Colonic mucosa (tissue), 4 donors: ENCODE data around the gene BANP. TPM values are rescaled to one million over a fixed set of nuclear protein-coding genes. Genes with fewer than 3 reads are reported as not detected.
"Not testable (repeated sequence)": the region's sequence is repeated elsewhere in the genome, so short reads cannot be mapped to it uniquely, and the experiment has no call there.

Experiments used
- DNase-seq: peaks from one replicate; pipeline ENCODE4 v3.0.0-alpha.2; 2020
- H3K27ac ChIP-seq: fragments of 200-600 bp; one replicate; pipeline ENCODE4 v1.8.0; 2021
- H3K27me3 ChIP-seq: fragments of 200-600 bp; one replicate; pipeline ENCODE4 v1.8.0; 2021
- H3K36me3 ChIP-seq: fragments of 200-600 bp; one replicate; pipeline ENCODE4 v1.8.0; 2021
- H3K4me1 ChIP-seq: fragments of 200-600 bp; one replicate; pipeline ENCODE4 v1.8.0; 2021; ENCODE audit warnings: mild to moderate bottlenecking
- H3K4me3 ChIP-seq: fragments of 200-600 bp; one replicate; pipeline ENCODE4 v1.8.0; 2021
- H3K9ac ChIP-seq, 2 donors: one replicate each; pipeline ENCODE4 v1.7.0; 2013; ENCODE audit warnings: control low read depth in 2 of 2, low read depth in 2 of 2, low read length in 2 of 2
- H3K9me3 ChIP-seq: fragments of 200-600 bp; one replicate; pipeline ENCODE4 v1.8.0; 2021
- intact Hi-C: fragments of 100-400 bp; cut with DNase I; formaldehyde crosslinking; loops from one replicate; pipeline ENCODE4 v1.14.1; 2022
- total RNA-seq, 2 donors: library from RNA; stranded (reverse); fragmentation: NEBNext Ultra II Directional in 1 of 2; extraction: Animal tissue kit (Norgen Biotek cat#: 25700) in 1 of 2; gene quantifications; one replicate each; pipeline ENCODE4 v1.2.1, GENCODE V29; 2021
- TF ChIP-seq, protein P1 (sequence below): fragments of 200-600 bp; IDR thresholded peaks from one replicate; pipeline ENCODE4 v1.8.0; 2022; ENCODE audit warnings: antibody characterized with exemption, mild to moderate bottlenecking
- donor health status: healthy.
- donor health status: DM: no; HTN: no; CAD: no.
- donor health status: DM: no; HTN: no; CAD: no.

Gene BANP
- total RNA-seq, 2 donors from 2014 or later = 18.6 to 29.7 TPM

DNA sequence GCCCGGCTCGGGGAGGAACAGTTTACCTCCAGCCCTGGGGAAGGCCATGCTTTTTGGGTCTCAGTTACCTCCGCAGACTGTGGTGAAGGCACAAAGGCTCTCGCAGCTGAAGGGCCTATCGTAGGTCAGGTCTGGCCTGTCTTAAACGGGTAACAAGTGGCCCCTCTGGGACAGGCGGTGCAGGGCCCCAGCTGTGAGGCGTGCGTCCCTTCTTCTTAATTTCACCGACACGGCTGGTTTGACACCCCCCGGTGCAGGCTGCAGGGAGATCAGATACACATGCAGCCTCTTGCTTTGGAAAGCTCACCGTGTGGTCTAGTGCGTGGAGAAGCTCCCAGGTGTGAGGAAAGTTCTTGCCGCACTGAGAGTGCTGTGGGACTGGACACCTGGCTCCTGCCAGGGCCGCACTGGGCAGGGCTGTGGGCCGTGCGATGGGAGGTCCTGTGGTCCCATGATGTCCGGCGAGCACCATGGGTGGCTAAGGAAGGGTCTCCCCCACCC, 162.4 kb downstream of the BANP start:
- H3K4me1 ChIP-seq = no peaks in the 10 kb centered on the region
- no peak for DNase-seq
- no peak overlapping the region for H3K27ac ChIP-seq
- H3K9me3 ChIP-seq = no peaks in the 10 kb centered on the region
- no peaks in the 10 kb centered on the region for H3K27me3 ChIP-seq
- no peak overlapping the region for H3K9ac ChIP-seq
- H3K36me3 ChIP-seq = no peaks in the 10 kb centered on the region
- TF ChIP-seq, protein P1, sequence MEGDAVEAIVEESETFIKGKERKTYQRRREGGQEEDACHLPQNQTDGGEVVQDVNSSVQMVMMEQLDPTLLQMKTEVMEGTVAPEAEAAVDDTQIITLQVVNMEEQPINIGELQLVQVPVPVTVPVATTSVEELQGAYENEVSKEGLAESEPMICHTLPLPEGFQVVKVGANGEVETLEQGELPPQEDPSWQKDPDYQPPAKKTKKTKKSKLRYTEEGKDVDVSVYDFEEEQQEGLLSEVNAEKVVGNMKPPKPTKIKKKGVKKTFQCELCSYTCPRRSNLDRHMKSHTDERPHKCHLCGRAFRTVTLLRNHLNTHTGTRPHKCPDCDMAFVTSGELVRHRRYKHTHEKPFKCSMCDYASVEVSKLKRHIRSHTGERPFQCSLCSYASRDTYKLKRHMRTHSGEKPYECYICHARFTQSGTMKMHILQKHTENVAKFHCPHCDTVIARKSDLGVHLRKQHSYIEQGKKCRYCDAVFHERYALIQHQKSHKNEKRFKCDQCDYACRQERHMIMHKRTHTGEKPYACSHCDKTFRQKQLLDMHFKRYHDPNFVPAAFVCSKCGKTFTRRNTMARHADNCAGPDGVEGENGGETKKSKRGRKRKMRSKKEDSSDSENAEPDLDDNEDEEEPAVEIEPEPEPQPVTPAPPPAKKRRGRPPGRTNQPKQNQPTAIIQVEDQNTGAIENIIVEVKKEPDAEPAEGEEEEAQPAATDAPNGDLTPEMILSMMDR = no peak
- no peak overlapping the region for H3K4me3 ChIP-seq
- intact Hi-C loops = no loop called here

DNA sequence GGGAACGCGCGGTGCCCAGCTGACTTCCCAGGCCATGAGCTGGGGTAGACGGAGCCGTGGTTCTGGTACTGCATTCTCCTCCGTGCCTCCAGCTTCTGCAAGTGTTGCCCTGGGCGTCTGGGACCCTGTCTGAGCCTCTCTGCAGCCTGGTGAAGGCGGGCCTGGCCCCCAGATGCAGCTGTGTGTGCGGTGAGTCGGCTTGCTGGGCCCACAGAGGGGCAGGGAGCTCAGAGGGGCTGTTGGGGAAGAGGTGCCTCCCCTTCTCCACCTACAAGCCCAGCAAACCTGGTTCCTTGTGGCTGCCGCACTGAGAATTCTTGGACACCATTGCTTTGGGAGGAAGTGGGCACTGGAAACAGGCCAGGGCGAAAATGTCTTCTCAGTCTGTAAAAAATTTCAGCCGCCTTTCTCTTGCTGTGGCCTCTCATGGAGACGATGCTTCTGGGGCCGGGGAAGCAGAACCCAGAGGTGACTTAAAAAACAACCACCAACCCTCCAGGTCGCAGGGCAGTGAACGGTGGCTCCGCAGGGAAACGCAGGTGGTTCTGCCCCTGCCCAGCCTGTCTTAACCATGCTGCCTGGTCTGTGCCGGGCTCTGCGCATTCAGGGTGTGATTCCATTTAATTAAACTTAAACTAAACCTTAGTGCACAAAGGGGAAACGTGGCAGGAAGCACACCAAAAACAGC, 163.5 kb downstream of the BANP start:
- intact Hi-C loops, H3K4me3 ChIP-seq, H3K27ac ChIP-seq, H3K9ac ChIP-seq, H3K9me3 ChIP-seq, H3K36me3 ChIP-seq, H3K4me1 ChIP-seq, DNase-seq, H3K27me3 ChIP-seq: not testable (repeated sequence)

- DNase-seq = no peak
- no peak overlapping the region for H3K27ac ChIP-seq
- H3K9ac ChIP-seq = no peak overlapping the region
- H3K27me3 ChIP-seq = no peaks in the 10 kb centered on the region
- TF ChIP-seq, protein P1 = no peak
- H3K4me3 ChIP-seq = no peak overlapping the region
- intact Hi-C loops = no loop called here
- H3K36me3 ChIP-seq = no peaks in the 10 kb centered on the region
- no peaks in the 10 kb centered on the region for H3K4me1 ChIP-seq
- no peaks in the 10 kb centered on the region for H3K9me3 ChIP-seq
These were observed 164.9 kb downstream of the BANP start for GRCh38 chr16:88116121-88116520.

GRCh38 chr16:88117476-88117868, 166.2 kb downstream of the BANP start:
- Histone ChIP-seq H3K27me3 (no peaks in the 10 kb centered on the region), H3K9me3 (no peaks in the 10 kb centered on the region), H3K9ac (no peak overlapping the region), H3K27ac (no peak overlapping the region), H3K4me1 (no peaks in the 10 kb centered on the region), H3K4me3 (no peak overlapping the region), H3K36me3 (no peaks in the 10 kb centered on the region)
- DNase-seq = no peak
- TF ChIP-seq, protein P1 = no peak
- intact Hi-C loops = no loop called here

DNA sequence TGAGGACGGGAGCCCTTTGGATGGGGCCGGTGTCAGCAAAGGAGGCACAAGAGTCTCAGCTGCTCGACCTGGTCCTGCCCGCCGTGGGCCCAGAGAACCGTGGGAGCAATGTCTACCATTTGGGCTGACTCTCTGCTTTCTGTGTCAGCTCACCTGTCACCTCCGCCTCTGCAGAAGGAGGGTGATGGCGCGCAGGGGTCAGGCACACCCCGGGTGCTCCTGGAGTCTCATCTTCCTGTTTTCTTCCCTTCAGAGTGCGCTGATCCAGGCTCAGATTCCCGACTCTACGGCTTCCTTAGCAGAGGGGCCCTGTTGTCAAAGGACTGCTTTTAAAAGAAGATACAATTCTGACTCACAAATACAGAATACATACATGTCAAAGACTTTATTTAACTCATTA, 167.1 kb downstream of the BANP start:
- H3K9ac ChIP-seq = no peak overlapping the region
- TF ChIP-seq, protein P1 = no peak
- H3K36me3 ChIP-seq = no peaks in the 10 kb centered on the region
- no peak for DNase-seq
- no peaks in the 10 kb centered on the region for H3K4me1 ChIP-seq
- no peak overlapping the region for H3K4me3 ChIP-seq
- intact Hi-C loops = no loop called here
- no peak overlapping the region for H3K27ac ChIP-seq
- no peaks in the 10 kb centered on the region for H3K27me3 ChIP-seq
- H3K9me3 ChIP-seq = no peaks in the 10 kb centered on the region

- H3K4me1 ChIP-seq, H3K4me3 ChIP-seq, H3K27ac ChIP-seq, intact Hi-C loops, H3K36me3 ChIP-seq, DNase-seq, H3K9ac ChIP-seq, H3K27me3 ChIP-seq, H3K9me3 ChIP-seq: not testable (repeated sequence)
These were observed 167.9 kb downstream of the BANP start for GRCh38 chr16:88118852-88119741.

- H3K4me1 ChIP-seq, intact Hi-C loops, H3K27me3 ChIP-seq, DNase-seq, H3K4me3 ChIP-seq, H3K9ac ChIP-seq, H3K9me3 ChIP-seq, H3K36me3 ChIP-seq, H3K27ac ChIP-seq: not testable (repeated sequence)
These were observed 168.9 kb downstream of the BANP start for GRCh38 chr16:88119881-88120751.
